Measurements from ENCODE around the gene STEAP4.
"Not testable (repeated sequence)": the region's sequence is repeated elsewhere in the genome, so short reads cannot be mapped to it uniquely, and the experiment has no call there.

DNA sequence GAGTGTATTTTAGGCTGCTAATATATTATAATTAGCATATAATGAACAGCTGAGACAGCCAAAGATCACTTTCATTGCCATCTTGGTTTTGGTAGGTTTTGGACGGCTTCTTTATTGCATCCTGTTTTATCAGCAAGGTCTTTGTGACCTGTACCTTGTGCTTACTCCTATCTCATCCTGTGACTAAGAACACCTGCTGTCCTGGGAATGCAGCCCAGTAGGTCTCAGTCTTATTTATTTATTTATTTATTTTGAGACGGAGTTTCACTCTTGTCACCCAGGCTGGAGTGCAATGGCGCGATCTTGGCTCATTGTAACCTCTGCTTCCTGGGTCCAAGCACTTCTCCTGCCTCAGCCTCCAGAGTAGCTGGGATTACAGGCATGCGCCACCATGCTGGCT, 31.8 kb downstream of the STEAP4 start:
- TF ChIP-seq, protein P1, sequence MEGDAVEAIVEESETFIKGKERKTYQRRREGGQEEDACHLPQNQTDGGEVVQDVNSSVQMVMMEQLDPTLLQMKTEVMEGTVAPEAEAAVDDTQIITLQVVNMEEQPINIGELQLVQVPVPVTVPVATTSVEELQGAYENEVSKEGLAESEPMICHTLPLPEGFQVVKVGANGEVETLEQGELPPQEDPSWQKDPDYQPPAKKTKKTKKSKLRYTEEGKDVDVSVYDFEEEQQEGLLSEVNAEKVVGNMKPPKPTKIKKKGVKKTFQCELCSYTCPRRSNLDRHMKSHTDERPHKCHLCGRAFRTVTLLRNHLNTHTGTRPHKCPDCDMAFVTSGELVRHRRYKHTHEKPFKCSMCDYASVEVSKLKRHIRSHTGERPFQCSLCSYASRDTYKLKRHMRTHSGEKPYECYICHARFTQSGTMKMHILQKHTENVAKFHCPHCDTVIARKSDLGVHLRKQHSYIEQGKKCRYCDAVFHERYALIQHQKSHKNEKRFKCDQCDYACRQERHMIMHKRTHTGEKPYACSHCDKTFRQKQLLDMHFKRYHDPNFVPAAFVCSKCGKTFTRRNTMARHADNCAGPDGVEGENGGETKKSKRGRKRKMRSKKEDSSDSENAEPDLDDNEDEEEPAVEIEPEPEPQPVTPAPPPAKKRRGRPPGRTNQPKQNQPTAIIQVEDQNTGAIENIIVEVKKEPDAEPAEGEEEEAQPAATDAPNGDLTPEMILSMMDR (IDR thresholded peaks at IDR 0.05) = not testable (repeated sequence)
- TF ChIP-seq POLR2A (IDR thresholded peaks at IDR 0.05) = not testable (repeated sequence)
